Esophagus squamous epithelium (tissue), 5 donors: ENCODE measurements around the gene DCTN1. TPM values are rescaled to one million over a fixed set of nuclear protein-coding genes. Genes with fewer than 3 reads are reported as not detected.
"Not testable (repeated sequence)": the region's sequence is repeated elsewhere in the genome, so short reads cannot be mapped to it uniquely, and the experiment has no call there.

Experiments used
- DNase-seq: peaks from one replicate; lab custom pipeline; 2025; lab: John Stamatoyannopoulos, UW
- H3K27ac ChIP-seq, 4 donors: fragments of 200-600 bp; sonication (generic); one replicate each; pipeline ENCODE4 v1.5.1; 2016 to 2019; ENCODE audit warnings: mild to moderate bottlenecking in 1 of 4
- H3K27me3 ChIP-seq, 4 donors: fragments of 200-600 bp; sonication (generic); 1 replicate in 3 of 4; 2 replicates in 1 of 4; pipeline versions ENCODE4 v1.5.1 to v1.6.0; 2017 to 2021; ENCODE audit warnings: antibody characterized with exemption in 1 of 4
- H3K36me3 ChIP-seq, 3 donors: fragments of 200-600 bp; sonication (generic); one replicate each; pipeline ENCODE4 v1.5.1; 2016 to 2019
- H3K4me1 ChIP-seq, 3 donors: fragments of 200-600 bp; sonication (generic); one replicate each; pipeline ENCODE4 v1.5.1; 2017 to 2019
- H3K4me3 ChIP-seq, 4 donors: fragments of 200-600 bp; sonication (generic); 1 replicate in 3 of 4; 2 replicates in 1 of 4; pipeline ENCODE4 v1.5.1; 2016 to 2019; ENCODE audit warnings: mild to moderate bottlenecking in 2 of 4, moderate library complexity in 1 of 4
- H3K9me3 ChIP-seq, 3 donors: fragments of 200-600 bp; sonication (generic); one replicate each; pipeline ENCODE4 v1.5.1; 2016 to 2019
- CTCF ChIP-seq, 6 experiments: fragments of 450-650 bp in 4 of 6; fragments of 200-600 bp in 2 of 6; sonication (generic) in 2 of 6; IDR thresholded peaks; one replicate each; pipeline ENCODE4 v1.5.1; 2016 to 2019; ENCODE audit warnings: antibody characterized with exemption in 6 of 6, mild to moderate bottlenecking in 4 of 6, moderate library complexity in 4 of 6
- POLR2A ChIP-seq, 4 donors: fragments of 450-650 bp; IDR thresholded peaks; one replicate each; pipeline ENCODE4 v1.6.1; 2017; ENCODE audit warnings: antibody characterized with exemption in 4 of 4, mild to moderate bottlenecking in 4 of 4, moderate library complexity in 3 of 4
- WGBS, 2 donors: methylation state at CpG; one replicate each; pipeline ENCODE4 v1.1.5; 2018; 5-methylcytosine and 5-hydroxymethylcytosine counted together
- intact Hi-C: fragments of 100-400 bp; cut with DNase I; formaldehyde crosslinking; loops from one replicate; pipeline ENCODE4 v1.15.0; 2022
- total RNA-seq, 4 donors: library from RNA; depleted of rRNA; stranded (reverse); fragments of >200 nt; gene quantifications; one replicate each; pipeline ENCODE4 v1.1.0, GENCODE V29; 2016
- donor health status: DM: yes; HTN: yes; CAD: no.

The DCTN1 gene
- total RNA-seq, 4 donors from 2014 or later, result 67.1 to 80.1 (median 75.0) TPM

GRCh38 chr2:74421221-74421870 lies 41.2 kb upstream of the DCTN1 start, which contains the start of the genes C2orf81 and WDR54:
TSS of gene C2orf81 (minus strand) at chr2:74421619. CDS start at chr2:74421560, 59 bp downstream.
TSS of gene WDR54 (plus strand) at chr2:74421730. CDS start at chr2:74422154, 424 bp downstream.
- TF ChIP-seq CTCF (IDR thresholded peaks at IDR 0.05), result no peak
- TF ChIP-seq POLR2A (IDR thresholded peaks at IDR 0.05), result peak in 1 of 4 donors; percentile 28
- intact Hi-C loops, result no loop called here
- peak; percentile 41 for DNase-seq
- peak within 1 kb of the TSS; percentile 33 to 89 (median 69) for H3K27ac ChIP-seq
- WGBS, 2 donors, result 0% methylated on average over 4 to 11 of the region's 57 CpGs
- H3K4me3 ChIP-seq, result peak within 1 kb of the TSS; percentile 43 to 70 (median 60)
- no peaks in the 10 kb centered on the region for H3K9me3 ChIP-seq
- peaks cover 0 to 16% (median 0%) of the 10 kb centered on the region in 3 donors for H3K36me3 ChIP-seq
- peaks cover 0 to 4% (median 0%) of the 10 kb centered on the region in 4 donors for H3K27me3 ChIP-seq
- peaks cover 8 to 31% (median 8%) of the 10 kb centered on the region in 3 donors for H3K4me1 ChIP-seq

GRCh38 chr2:74420443-74421103 lies 40.5 kb upstream of the DCTN1 start:
- H3K9me3 ChIP-seq, DNase-seq, H3K36me3 ChIP-seq, intact Hi-C loops: not testable (repeated sequence)
- H3K4me1 ChIP-seq, result peaks cover 13 to 34% (median 14%) of the 10 kb centered on the region in 3 donors
- H3K27me3 ChIP-seq, result peaks cover 0 to 10% (median 0%) of the 10 kb centered on the region in 4 donors
- H3K27ac ChIP-seq, result peak overlapping the region in 1 of 4 donors; percentile 85
- 76 to 78% methylated on average over 17 to 19 of the region's 19 CpGs for WGBS, 2 donors
- peak overlapping the region in 3 of 4 donors; percentile 58 to 70 (median 62) for H3K4me3 ChIP-seq

GRCh38 chr2:74420006-74420405 lies 39.9 kb upstream of the DCTN1 start:
- intact Hi-C loops, result no loop called here
- Histone ChIP-seq H3K4me3 (no peak overlapping the region), H3K4me1 (peaks cover 18 to 34% (median 20%) of the 10 kb centered on the region in 3 donors), H3K27ac (no peak overlapping the region), H3K36me3 (peaks cover 0 to 3% (median 0%) of the 10 kb centered on the region in 3 donors), H3K9me3 (no peaks in the 10 kb centered on the region), H3K27me3 (peaks cover 0 to 16% (median 0%) of the 10 kb centered on the region in 4 donors)
- DNase-seq, result no peak
- TF ChIP-seq POLR2A (IDR thresholded peaks at IDR 0.05) (no peak), CTCF (IDR thresholded peaks at IDR 0.05) (no peak)
- WGBS, 2 donors, result 81 to 87% methylated on average over 2 of the region's 2 CpGs

GRCh38 chr2:74419345-74419744 lies 39.2 kb upstream of the DCTN1 start:
- no peak for DNase-seq
- Histone ChIP-seq H3K9me3 (no peaks in the 10 kb centered on the region), H3K4me3 (no peak overlapping the region), H3K36me3 (no peaks in the 10 kb centered on the region), H3K27me3 (peaks cover 0 to 22% (median 0%) of the 10 kb centered on the region in 4 donors), H3K4me1 (peaks cover 25 to 41% (median 26%) of the 10 kb centered on the region in 3 donors), H3K27ac (no peak overlapping the region)
- intact Hi-C loops, result no loop called here
- TF ChIP-seq POLR2A (IDR thresholded peaks at IDR 0.05) (no peak), CTCF (IDR thresholded peaks at IDR 0.05) (no peak)
- WGBS, 2 donors, result 70 to 71% methylated on average over 1 of the region's 1 CpG

DNA sequence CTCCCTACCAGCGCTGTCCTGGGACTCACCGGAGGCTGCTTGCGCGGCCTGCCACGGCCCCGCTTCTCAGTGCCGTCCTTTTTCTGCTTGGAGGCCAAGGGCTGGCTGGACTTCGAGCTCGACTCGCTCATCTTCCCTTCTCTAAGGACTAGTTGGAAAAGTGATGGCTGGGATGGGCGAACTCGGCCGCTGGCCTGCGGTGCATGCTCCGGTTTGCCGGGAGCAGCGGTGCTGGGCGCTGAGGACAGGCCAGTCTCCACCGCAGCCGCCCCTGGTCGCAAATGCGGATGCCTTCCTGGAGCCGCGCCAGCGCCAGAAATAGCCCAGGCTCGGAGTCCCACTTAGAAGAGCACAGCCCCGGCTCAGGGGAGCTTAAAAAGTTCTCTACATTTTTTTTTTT lies 38.2 kb upstream of the DCTN1 start:
- H3K4me1 ChIP-seq, result peaks cover 28 to 51% (median 30%) of the 10 kb centered on the region in 3 donors
- WGBS, 2 donors, result 61 to 84% methylated on average over 10 to 19 of the region's 27 CpGs
- no peaks in the 10 kb centered on the region for H3K9me3 ChIP-seq
- TF ChIP-seq POLR2A (IDR thresholded peaks at IDR 0.05), result no peak
- no peak for TF ChIP-seq CTCF (IDR thresholded peaks at IDR 0.05)
- DNase-seq, result no peak
- no peak overlapping the region for H3K4me3 ChIP-seq
- H3K27me3 ChIP-seq, result peaks cover 0 to 29% (median 0%) of the 10 kb centered on the region in 4 donors
- H3K36me3 ChIP-seq, result no peaks in the 10 kb centered on the region
- intact Hi-C loops, result no loop called here
- no peak overlapping the region for H3K27ac ChIP-seq
